GM23338 (cell line): Measurements from ENCODE around the gene MFF. TPM values are rescaled to one million over a fixed set of nuclear protein-coding genes. Genes with fewer than 3 reads are reported as not detected.

Experiments
- ATAC-seq: fragments of 200-7000 bp; cut with Tn5 transposase; 3 replicates; pipeline ENCODE4 v1.9.1; 2020
- DNase-seq: peaks from one replicate; pipeline ENCODE4 v3.0.0-alpha.2; 2015; ENCODE audit warnings: low spot score
- H2AFZ ChIP-seq: fragments of 200-600 bp; sonication (generic); 2 replicates; pipeline ENCODE4 v1.8.0; 2016; ENCODE audit warnings: antibody characterized with exemption, mild to moderate bottlenecking, moderate library complexity
- H3F3A ChIP-seq: fragments of 200-600 bp; sonication (generic); replicated peaks from 2 replicates; pipeline ENCODE4 v1.8.0; 2017; ENCODE audit warnings: antibody characterized with exemption, mixed run types, low read depth
- H3K27ac ChIP-seq: fragments of 200-600 bp; sonication (generic); 2 replicates; pipeline ENCODE4 v1.6.1; 2016; ENCODE audit warnings: low read depth
- H3K27me3 ChIP-seq: fragments of 200-600 bp; sonication (generic); 2 replicates; pipeline ENCODE4 v1.8.0; 2016; ENCODE audit warnings: mild to moderate bottlenecking, mixed run types, moderate library complexity; ENCODE audit not compliant: insufficient read depth
- H3K36me3 ChIP-seq: fragments of 200-600 bp; sonication (generic); 2 replicates; pipeline ENCODE4 v1.8.0; 2016; ENCODE audit warnings: mild to moderate bottlenecking; ENCODE audit not compliant: insufficient read depth
- H3K4me1 ChIP-seq: fragments of 200-600 bp; sonication (generic); 2 replicates; pipeline ENCODE4 v1.8.0; 2016; ENCODE audit warnings: mild to moderate bottlenecking, moderate library complexity; ENCODE audit not compliant: insufficient read depth
- H3K4me2 ChIP-seq: fragments of 200-600 bp; sonication (generic); 2 replicates; pipeline ENCODE4 v1.7.1; 2017; ENCODE audit warnings: mixed run types
- H3K4me3 ChIP-seq: fragments of 200-600 bp; sonication (generic); 2 replicates; pipeline ENCODE4 v1.6.1; 2016; ENCODE audit warnings: mixed run types
- H3K79me2 ChIP-seq: fragments of 200-600 bp; sonication (generic); replicated peaks from 2 replicates; pipeline ENCODE4 v1.8.0; 2017; ENCODE audit warnings: mild to moderate bottlenecking; ENCODE audit not compliant: insufficient read depth
- H3K9me2 ChIP-seq: fragments of 200-600 bp; sonication (generic); 2 replicates; pipeline ENCODE4 v1.8.0; 2017; ENCODE audit not compliant: insufficient read depth
- H4K20me1 ChIP-seq: fragments of 200-600 bp; sonication (generic); replicated peaks from 2 replicates; pipeline ENCODE4 v1.8.0; 2017; ENCODE audit warnings: mild to moderate bottlenecking; ENCODE audit not compliant: insufficient read depth
- H3K27ac Mint-ChIP-seq: 2 replicates; pipeline ENCODE4 v1.8.0; 2020; ENCODE audit warnings: inconsistent platforms, mild to moderate bottlenecking, moderate library complexity, mixed read lengths
- H3K27me3 Mint-ChIP-seq: 3 replicates; pipeline ENCODE4 v1.8.0; 2022; ENCODE audit warnings: low read depth, mild to moderate bottlenecking, moderate library complexity, mixed read lengths, inconsistent platforms; ENCODE audit not compliant: insufficient read depth, poor library complexity
- H3K36me3 Mint-ChIP-seq: 3 replicates; pipeline ENCODE4 v1.8.0; 2021; ENCODE audit warnings: low read depth, mild to moderate bottlenecking, inconsistent platforms, moderate library complexity, mixed read lengths
- H3K4me1 Mint-ChIP-seq: 3 replicates; pipeline ENCODE4 v1.8.0; 2020; ENCODE audit warnings: mild to moderate bottlenecking, inconsistent platforms, mixed read lengths
- H3K4me3 Mint-ChIP-seq: 3 replicates; pipeline ENCODE4 v1.8.0; 2021; ENCODE audit warnings: moderate library complexity, mild to moderate bottlenecking, inconsistent platforms, mixed read lengths
- H3K9me3 Mint-ChIP-seq: 3 replicates; pipeline ENCODE4 v1.8.0; 2020; ENCODE audit warnings: moderate library complexity, mild to moderate bottlenecking, inconsistent platforms, mixed read lengths
- CREB1 ChIP-seq: fragments of 250-450 bp; sonication (Bioruptor Pico); IDR thresholded peaks from 2 replicates; pipeline ENCODE4 v1.5.0; 2020; ENCODE audit warnings: low read depth, mild to moderate bottlenecking, moderate library complexity
- EZH2phosphoT487 ChIP-seq: fragments of 200-600 bp; sonication (generic); IDR thresholded peaks from one replicate; pipeline ENCODE4 v1.8.1; 2018; ENCODE audit warnings: antibody characterized with exemption; ENCODE audit not compliant: unreplicated experiment
- NANOG ChIP-seq: IDR thresholded peaks from 2 replicates; pipeline ENCODE4 v1.6.1; 2016; ENCODE audit warnings: antibody characterized with exemption, borderline replicate concordance
- POLR2AphosphoS5 ChIP-seq: IDR thresholded peaks from 2 replicates; pipeline ENCODE4 v1.6.1; 2016; ENCODE audit warnings: antibody characterized with exemption, low read depth
- STAT1 ChIP-seq: IDR thresholded peaks from one replicate; pipeline ENCODE4 v1.6.1; 2016; ENCODE audit warnings: antibody characterized with exemption; ENCODE audit not compliant: unreplicated experiment
- ZNF114 ChIP-seq: fragments of 250-450 bp; sonication (Bioruptor Pico); IDR thresholded peaks from 2 replicates; pipeline ENCODE4 v1.5.0; 2020; ENCODE audit warnings: mild to moderate bottlenecking, moderate library complexity
- ZNF331 ChIP-seq: fragments of 250-450 bp; sonication (Bioruptor Pico); IDR thresholded peaks from 2 replicates; pipeline ENCODE4 v1.5.0; 2020; ENCODE audit warnings: low read depth, mild to moderate bottlenecking, moderate library complexity
- polyA plus RNA-seq: library from polyadenylated mRNA; unstranded; fragments of >200 nt; fragmentation: Nextera tagmentation; extraction: Ambion mirVana; gene quantifications from 2 replicates; pipeline ENCODE4 v1.2.1, GENCODE V29; 2016
- total RNA-seq: library from RNA; depleted of rRNA; stranded (reverse); fragments of >200 nt; shearing (Covaris generic); gene quantifications from 2 replicates; pipeline ENCODE4 v1.2.3, GENCODE V29; 2014
- TF ChIP-seq, protein P1 (sequence below): fragments of 250-450 bp; sonication (Bioruptor Pico); IDR thresholded peaks from 2 replicates; pipeline ENCODE4 v1.5.0; 2020; ENCODE audit warnings: mild to moderate bottlenecking, moderate library complexity
- TF ChIP-seq, protein P2 (sequence below): IDR thresholded peaks from one replicate; pipeline ENCODE4 v1.6.1; 2018; ENCODE audit warnings: antibody characterized with exemption; ENCODE audit not compliant: unreplicated experiment
- TF ChIP-seq, protein P3 (sequence below), 2 experiments: fragments of 200-600 bp in 1 of 2; sonication (generic) in 1 of 2; conservative IDR thresholded peaks; 2 replicates each; pipeline versions ENCODE4 v1.5.1 to v1.6.1; 2016 to 2017; ENCODE audit warnings: antibody characterized with exemption in 2 of 2, low read depth in 2 of 2, mild to moderate bottlenecking in 2 of 2, moderate library complexity in 1 of 2

Gene MFF
- total and polyA plus RNA-seq, 2 experiments from 2014 or later, result 112 to 161 TPM

DNA sequence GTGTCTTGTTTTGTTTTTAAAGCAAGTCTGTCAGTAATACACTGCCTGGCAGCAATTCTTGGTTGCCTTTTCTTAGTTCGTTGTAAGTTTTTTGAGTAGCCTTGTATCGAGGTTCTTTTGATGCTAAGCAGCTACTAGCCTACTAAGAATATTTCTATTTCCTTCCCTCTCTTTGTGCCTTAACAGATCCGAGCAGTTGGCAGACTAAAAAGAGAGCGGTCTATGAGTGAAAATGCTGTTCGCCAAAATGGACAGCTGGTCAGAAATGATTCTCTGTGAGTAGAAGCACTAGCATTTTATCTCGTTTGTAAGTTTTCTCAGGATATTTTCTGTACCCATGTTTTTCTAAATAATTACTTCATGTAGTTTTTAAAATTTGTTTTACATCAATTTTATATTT lies 15.1 kb downstream of the MFF start:
- Mint-ChIP-seq H3K27me3 (no peaks in the 10 kb centered on the region), H3K9me3 (no peaks in the 10 kb centered on the region), H3K4me3 (no peak overlapping the region), H3K4me1 (no peaks in the 10 kb centered on the region), H3K27ac (no peak overlapping the region), H3K36me3 (peaks cover 23% of the 10 kb centered on the region)
- DNase-seq (no peak), ATAC-seq (no peak)
- H3K9me2 ChIP-seq, result no peaks in the 10 kb centered on the region
- H3K4me1 ChIP-seq, result no peaks in the 10 kb centered on the region
- no peaks in the 10 kb centered on the region for H3K27me3 ChIP-seq
- H3F3A ChIP-seq, result no peaks in the 10 kb centered on the region
- TF ChIP-seq STAT1 (no peak), ZNF114 (CRISPR knock-in tag) (no peak), POLR2AphosphoS5 (no peak), NANOG (no peak), EZH2phosphoT487 (no peak), CREB1 (CRISPR knock-in tag) (no peak), ZNF331 (CRISPR knock-in tag) (no peak)
- TF ChIP-seq, protein P1, sequence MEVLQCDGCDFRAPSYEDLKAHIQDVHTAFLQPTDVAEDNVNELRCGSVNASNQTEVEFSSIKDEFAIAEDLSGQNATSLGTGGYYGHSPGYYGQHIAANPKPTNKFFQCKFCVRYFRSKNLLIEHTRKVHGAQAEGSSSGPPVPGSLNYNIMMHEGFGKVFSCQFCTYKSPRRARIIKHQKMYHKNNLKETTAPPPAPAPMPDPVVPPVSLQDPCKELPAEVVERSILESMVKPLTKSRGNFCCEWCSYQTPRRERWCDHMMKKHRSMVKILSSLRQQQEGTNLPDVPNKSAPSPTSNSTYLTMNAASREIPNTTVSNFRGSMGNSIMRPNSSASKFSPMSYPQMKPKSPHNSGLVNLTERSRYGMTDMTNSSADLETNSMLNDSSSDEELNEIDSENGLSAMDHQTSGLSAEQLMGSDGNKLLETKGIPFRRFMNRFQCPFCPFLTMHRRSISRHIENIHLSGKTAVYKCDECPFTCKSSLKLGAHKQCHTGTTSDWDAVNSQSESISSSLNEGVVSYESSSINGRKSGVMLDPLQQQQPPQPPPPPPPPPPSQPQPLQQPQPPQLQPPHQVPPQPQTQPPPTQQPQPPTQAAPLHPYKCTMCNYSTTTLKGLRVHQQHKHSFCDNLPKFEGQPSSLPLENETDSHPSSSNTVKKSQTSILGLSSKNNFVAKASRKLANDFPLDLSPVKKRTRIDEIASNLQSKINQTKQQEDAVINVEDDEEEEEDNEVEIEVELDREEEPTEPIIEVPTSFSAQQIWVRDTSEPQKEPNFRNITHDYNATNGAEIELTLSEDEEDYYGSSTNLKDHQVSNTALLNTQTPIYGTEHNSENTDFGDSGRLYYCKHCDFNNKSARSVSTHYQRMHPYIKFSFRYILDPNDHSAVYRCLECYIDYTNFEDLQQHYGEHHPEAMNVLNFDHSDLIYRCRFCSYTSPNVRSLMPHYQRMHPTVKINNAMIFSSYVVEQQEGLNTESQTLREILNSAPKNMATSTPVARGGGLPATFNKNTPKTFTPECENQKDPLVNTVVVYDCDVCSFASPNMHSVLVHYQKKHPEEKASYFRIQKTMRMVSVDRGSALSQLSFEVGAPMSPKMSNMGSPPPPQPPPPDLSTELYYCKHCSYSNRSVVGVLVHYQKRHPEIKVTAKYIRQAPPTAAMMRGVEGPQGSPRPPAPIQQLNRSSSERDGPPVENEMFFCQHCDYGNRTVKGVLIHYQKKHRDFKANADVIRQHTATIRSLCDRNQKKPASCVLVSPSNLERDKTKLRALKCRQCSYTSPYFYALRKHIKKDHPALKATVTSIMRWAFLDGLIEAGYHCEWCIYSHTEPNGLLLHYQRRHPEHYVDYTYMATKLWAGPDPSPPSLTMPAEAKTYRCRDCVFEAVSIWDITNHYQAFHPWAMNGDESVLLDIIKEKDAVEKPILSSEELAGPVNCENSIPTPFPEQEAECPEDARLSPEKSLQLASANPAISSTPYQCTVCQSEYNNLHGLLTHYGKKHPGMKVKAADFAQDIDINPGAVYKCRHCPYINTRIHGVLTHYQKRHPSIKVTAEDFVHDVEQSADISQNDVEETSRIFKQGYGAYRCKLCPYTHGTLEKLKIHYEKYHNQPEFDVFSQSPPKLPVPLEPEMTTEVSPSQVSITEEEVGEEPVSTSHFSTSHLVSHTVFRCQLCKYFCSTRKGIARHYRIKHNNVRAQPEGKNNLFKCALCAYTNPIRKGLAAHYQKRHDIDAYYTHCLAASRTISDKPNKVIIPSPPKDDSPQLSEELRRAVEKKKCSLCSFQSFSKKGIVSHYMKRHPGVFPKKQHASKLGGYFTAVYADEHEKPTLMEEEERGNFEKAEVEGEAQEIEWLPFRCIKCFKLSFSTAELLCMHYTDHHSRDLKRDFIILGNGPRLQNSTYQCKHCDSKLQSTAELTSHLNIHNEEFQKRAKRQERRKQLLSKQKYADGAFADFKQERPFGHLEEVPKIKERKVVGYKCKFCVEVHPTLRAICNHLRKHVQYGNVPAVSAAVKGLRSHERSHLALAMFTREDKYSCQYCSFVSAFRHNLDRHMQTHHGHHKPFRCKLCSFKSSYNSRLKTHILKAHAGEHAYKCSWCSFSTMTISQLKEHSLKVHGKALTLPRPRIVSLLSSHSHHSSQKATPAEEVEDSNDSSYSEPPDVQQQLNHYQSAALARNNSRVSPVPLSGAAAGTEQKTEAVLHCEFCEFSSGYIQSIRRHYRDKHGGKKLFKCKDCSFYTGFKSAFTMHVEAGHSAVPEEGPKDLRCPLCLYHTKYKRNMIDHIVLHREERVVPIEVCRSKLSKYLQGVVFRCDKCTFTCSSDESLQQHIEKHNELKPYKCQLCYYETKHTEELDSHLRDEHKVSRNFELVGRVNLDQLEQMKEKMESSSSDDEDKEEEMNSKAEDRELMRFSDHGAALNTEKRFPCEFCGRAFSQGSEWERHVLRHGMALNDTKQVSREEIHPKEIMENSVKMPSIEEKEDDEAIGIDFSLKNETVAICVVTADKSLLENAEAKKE, result no peak
- TF ChIP-seq, protein P2, sequence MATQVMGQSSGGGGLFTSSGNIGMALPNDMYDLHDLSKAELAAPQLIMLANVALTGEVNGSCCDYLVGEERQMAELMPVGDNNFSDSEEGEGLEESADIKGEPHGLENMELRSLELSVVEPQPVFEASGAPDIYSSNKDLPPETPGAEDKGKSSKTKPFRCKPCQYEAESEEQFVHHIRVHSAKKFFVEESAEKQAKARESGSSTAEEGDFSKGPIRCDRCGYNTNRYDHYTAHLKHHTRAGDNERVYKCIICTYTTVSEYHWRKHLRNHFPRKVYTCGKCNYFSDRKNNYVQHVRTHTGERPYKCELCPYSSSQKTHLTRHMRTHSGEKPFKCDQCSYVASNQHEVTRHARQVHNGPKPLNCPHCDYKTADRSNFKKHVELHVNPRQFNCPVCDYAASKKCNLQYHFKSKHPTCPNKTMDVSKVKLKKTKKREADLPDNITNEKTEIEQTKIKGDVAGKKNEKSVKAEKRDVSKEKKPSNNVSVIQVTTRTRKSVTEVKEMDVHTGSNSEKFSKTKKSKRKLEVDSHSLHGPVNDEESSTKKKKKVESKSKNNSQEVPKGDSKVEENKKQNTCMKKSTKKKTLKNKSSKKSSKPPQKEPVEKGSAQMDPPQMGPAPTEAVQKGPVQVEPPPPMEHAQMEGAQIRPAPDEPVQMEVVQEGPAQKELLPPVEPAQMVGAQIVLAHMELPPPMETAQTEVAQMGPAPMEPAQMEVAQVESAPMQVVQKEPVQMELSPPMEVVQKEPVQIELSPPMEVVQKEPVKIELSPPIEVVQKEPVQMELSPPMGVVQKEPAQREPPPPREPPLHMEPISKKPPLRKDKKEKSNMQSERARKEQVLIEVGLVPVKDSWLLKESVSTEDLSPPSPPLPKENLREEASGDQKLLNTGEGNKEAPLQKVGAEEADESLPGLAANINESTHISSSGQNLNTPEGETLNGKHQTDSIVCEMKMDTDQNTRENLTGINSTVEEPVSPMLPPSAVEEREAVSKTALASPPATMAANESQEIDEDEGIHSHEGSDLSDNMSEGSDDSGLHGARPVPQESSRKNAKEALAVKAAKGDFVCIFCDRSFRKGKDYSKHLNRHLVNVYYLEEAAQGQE, result no peak
- TF ChIP-seq, protein P3, sequence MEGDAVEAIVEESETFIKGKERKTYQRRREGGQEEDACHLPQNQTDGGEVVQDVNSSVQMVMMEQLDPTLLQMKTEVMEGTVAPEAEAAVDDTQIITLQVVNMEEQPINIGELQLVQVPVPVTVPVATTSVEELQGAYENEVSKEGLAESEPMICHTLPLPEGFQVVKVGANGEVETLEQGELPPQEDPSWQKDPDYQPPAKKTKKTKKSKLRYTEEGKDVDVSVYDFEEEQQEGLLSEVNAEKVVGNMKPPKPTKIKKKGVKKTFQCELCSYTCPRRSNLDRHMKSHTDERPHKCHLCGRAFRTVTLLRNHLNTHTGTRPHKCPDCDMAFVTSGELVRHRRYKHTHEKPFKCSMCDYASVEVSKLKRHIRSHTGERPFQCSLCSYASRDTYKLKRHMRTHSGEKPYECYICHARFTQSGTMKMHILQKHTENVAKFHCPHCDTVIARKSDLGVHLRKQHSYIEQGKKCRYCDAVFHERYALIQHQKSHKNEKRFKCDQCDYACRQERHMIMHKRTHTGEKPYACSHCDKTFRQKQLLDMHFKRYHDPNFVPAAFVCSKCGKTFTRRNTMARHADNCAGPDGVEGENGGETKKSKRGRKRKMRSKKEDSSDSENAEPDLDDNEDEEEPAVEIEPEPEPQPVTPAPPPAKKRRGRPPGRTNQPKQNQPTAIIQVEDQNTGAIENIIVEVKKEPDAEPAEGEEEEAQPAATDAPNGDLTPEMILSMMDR (conservative IDR thresholded peaks at IDR 0.05; ENCODE audit: low read depth in 2 of 2), result no peak
- no peak overlapping the region for H2AFZ ChIP-seq
- H3K4me2 ChIP-seq, result no peak overlapping the region
- H3K79me2 ChIP-seq, result no peaks in the 10 kb centered on the region
- H3K4me3 ChIP-seq, result no peak overlapping the region
- H4K20me1 ChIP-seq, result no peaks in the 10 kb centered on the region
- no peak overlapping the region for H3K27ac ChIP-seq
- H3K36me3 ChIP-seq, result peaks cover 4% of the 10 kb centered on the region; the same call in 1 of the 2 replicates
